Measurements from ENCODE around the gene DDX60.
"Not testable (repeated sequence)": the region's sequence is repeated elsewhere in the genome, so short reads cannot be mapped to it uniquely, and the experiment has no call there.

DDX60 gene

GRCh38 chr4:168304744-168305459 lies 13.7 kb downstream of the DDX60 start (continued):
- TF ChIP-seq ZNF148 (tag by site-specific recombination; IDR thresholded peaks at IDR 0.05; ENCODE audit: borderline replicate concordance) = no peak
- TF ChIP-seq ZNF140 (tag by site-specific recombination; IDR thresholded peaks at IDR 0.05) = no peak
- TF ChIP-seq OVOL3 (tag by site-specific recombination; IDR thresholded peaks at IDR 0.05) = no peak
- peak; percentile 95 for TF ChIP-seq ZNF639 (tag by site-specific recombination; IDR thresholded peaks at IDR 0.05)
- no peak for TF ChIP-seq ZNF280D (tag by site-specific recombination; IDR thresholded peaks at IDR 0.05)
- TF ChIP-seq ZNF121 (tag by site-specific recombination; IDR thresholded peaks at IDR 0.05) = no peak
- TF ChIP-seq ZNF324 (tag by site-specific recombination; IDR thresholded peaks at IDR 0.05) = peak; percentile 58; the same call in 1 of the 2 replicates
- TF ChIP-seq SCRT2 (tag by site-specific recombination; IDR thresholded peaks at IDR 0.05) = peak; percentile 22; the same call in 1 of the 2 replicates
- TF ChIP-seq HOXA7 (CRISPR knock-in tag; IDR thresholded peaks at IDR 0.05; ENCODE audit: borderline replicate concordance) = no peak
- TF ChIP-seq ZNF366 (tag by site-specific recombination; conservative IDR thresholded peaks at IDR 0.05) = peak; percentile 93
- peak; percentile 93 for TF ChIP-seq ZEB2 (tag by site-specific recombination; IDR thresholded peaks at IDR 0.05)
- TF ChIP-seq PATZ1 (tag by site-specific recombination; IDR thresholded peaks at IDR 0.05) = no peak
- TF ChIP-seq ZNF837 (tag by site-specific recombination; IDR thresholded peaks at IDR 0.05) = no peak
- TF ChIP-seq ZSCAN30 (tag by site-specific recombination; IDR thresholded peaks at IDR 0.05) = peak; percentile 26; the same call in 1 of the 2 replicates
- TF ChIP-seq WT1 (tag by site-specific recombination; IDR thresholded peaks at IDR 0.05) = peak; percentile 78
- peak; percentile 84 for TF ChIP-seq ZBTB17 (tag by site-specific recombination; IDR thresholded peaks at IDR 0.05)

- POLR2A ChIA-PET; H3K27ac ChIP-seq (ENCODE audit: extremely low read depth, low read depth, low read length); H3K4me1 ChIP-seq (ENCODE audit: control insufficient read depth, insufficient read depth, low read length); H3K36me3 ChIP-seq (ENCODE audit: control insufficient read depth in 2 of 2, insufficient read depth in 1 of 2, low read length in 2 of 2); H3K9me3 ChIP-seq (ENCODE audit: control insufficient read depth, insufficient read depth, low read depth, low read length); H3K4me3 ChIP-seq (ENCODE audit: low read depth, low read length): not testable (repeated sequence)
- CTCF ChIA-PET = interaction anchor here (0.5 kb wide), 1 partner anchor 1008 kb away, joined by 3 read pairs; no protein-coding TSS in a partner anchor
- TF ChIP-seq ATF2 (tag by site-specific recombination; IDR thresholded peaks at IDR 0.05; ENCODE audit: low read depth) (peak; percentile 66; the same call in 1 of the 2 replicates), ZBTB21 (tag by site-specific recombination; IDR thresholded peaks at IDR 0.05) (peak; percentile 73), ZNF629 (tag by site-specific recombination; IDR thresholded peaks at IDR 0.05) (peak; percentile 91)
These were observed 15.1 kb downstream of the DDX60 start for GRCh38 chr4:168303430-168303829.
